MM.1S (cell line): Measurements from ENCODE around the gene CDV3.

ENCODE experiments used
- DNase-seq: peaks from one replicate; pipeline ENCODE4 v3.0.0-alpha.2; 2015
- H2AFZ ChIP-seq: fragments of 300-600 bp; sonication (generic); 2 replicates; pipeline ENCODE4 v1.6.0; 2016; ENCODE audit warnings: antibody characterized with exemption, low read length
- H3F3A ChIP-seq: fragments of 300-600 bp; sonication (generic); 2 replicates; pipeline ENCODE4 v1.6.1; 2016; ENCODE audit warnings: mild to moderate bottlenecking, antibody characterized with exemption, low read length, moderate library complexity, mixed read lengths; ENCODE audit not compliant: insufficient read depth
- H3K27ac ChIP-seq: fragments of 300-600 bp; sonication (generic); 2 replicates; pipeline ENCODE4 v1.5.1; 2016; ENCODE audit warnings: mild to moderate bottlenecking, low read length
- H3K27me3 ChIP-seq: fragments of 300-600 bp; sonication (generic); replicated peaks from 2 replicates; pipeline ENCODE4 v1.6.0; 2016; ENCODE audit warnings: low read length; ENCODE audit not compliant: insufficient read depth
- H3K36me3 ChIP-seq: fragments of 300-600 bp; sonication (generic); replicated peaks from 2 replicates; pipeline ENCODE4 v1.6.1; 2016; ENCODE audit warnings: mild to moderate bottlenecking, low read length, mixed read lengths; ENCODE audit not compliant: insufficient read depth
- H3K4me1 ChIP-seq: fragments of 300-600 bp; sonication (generic); 2 replicates; pipeline ENCODE4 v1.6.1; 2016; ENCODE audit warnings: low read length, mixed read lengths
- H3K4me2 ChIP-seq: fragments of 300-600 bp; sonication (generic); 2 replicates; pipeline ENCODE4 v1.6.0; 2016; ENCODE audit warnings: low read depth, low read length
- H3K4me3 ChIP-seq: fragments of 300-600 bp; sonication (generic); 2 replicates; pipeline ENCODE4 v1.5.1; 2016; ENCODE audit warnings: low read length, mixed read lengths
- H3K79me2 ChIP-seq: fragments of 300-600 bp; sonication (generic); 2 replicates; pipeline ENCODE4 v1.6.1; 2016; ENCODE audit warnings: mixed run types, low read length, mixed read lengths
- H3K9ac ChIP-seq: fragments of 300-600 bp; sonication (generic); 2 replicates; pipeline ENCODE4 v1.6.1; 2016; ENCODE audit warnings: low read length, mixed read lengths
- H3K9me2 ChIP-seq: fragments of 300-600 bp; sonication (generic); replicated peaks from 2 replicates; pipeline ENCODE4 v1.6.1; 2016; ENCODE audit warnings: mild to moderate bottlenecking, low read length, mixed read lengths; ENCODE audit not compliant: insufficient read depth
- H3K9me3 ChIP-seq: fragments of 300-600 bp; sonication (generic); replicated peaks from 2 replicates; pipeline ENCODE4 v1.6.1; 2016; ENCODE audit warnings: mild to moderate bottlenecking, low read length, mixed read lengths; ENCODE audit not compliant: insufficient read depth
- H4K20me1 ChIP-seq: fragments of 300-600 bp; sonication (generic); 2 replicates; pipeline ENCODE4 v1.6.1; 2016; ENCODE audit warnings: mild to moderate bottlenecking, low read length, moderate library complexity, mixed read lengths; ENCODE audit not compliant: insufficient read depth
- EZH2 ChIP-seq: fragments of 300-600 bp; sonication (generic); optimal IDR thresholded peaks from 2 replicates; pipeline ENCODE3; 2017; ENCODE audit warnings: low read depth, mild to moderate bottlenecking, antibody characterized with exemption, low read length, mixed read lengths
- EZH2phosphoT487 ChIP-seq: fragments of 300-600 bp; sonication (generic); IDR thresholded peaks from 2 replicates; pipeline ENCODE4 v1.6.1; 2018; ENCODE audit warnings: antibody characterized with exemption, low read length
- TF ChIP-seq, protein P1 (sequence below): fragments of 300-600 bp; sonication (generic); IDR thresholded peaks from 2 replicates; pipeline ENCODE4 v1.5.1; 2016; ENCODE audit warnings: antibody characterized with exemption, low read length, mixed read lengths

The CDV3 gene

DNA sequence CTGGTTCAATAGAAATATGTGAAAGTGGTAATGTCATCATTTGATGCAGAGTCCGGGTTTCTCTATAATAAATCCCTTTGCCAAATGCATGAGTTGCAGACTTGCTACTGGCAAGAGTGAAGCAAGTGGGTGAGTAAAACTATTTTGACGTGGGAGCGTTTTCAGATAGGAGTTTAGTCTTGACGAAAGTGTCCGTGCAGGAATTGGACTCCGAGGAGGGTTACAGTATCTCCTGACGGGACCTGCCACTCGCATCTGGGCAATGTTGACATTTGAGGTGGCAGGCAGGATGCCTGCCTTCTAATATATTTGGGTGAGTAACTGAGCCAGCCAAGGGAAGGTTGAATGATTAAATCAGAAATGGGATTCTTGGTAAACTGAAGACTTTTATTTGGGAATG is 16.0 kb downstream of the CDV3 start:
- peaks cover 83% of the 10 kb centered on the region for H3F3A ChIP-seq
- TF ChIP-seq EZH2 (no peak), EZH2phosphoT487 (no peak)
- TF ChIP-seq, protein P1, sequence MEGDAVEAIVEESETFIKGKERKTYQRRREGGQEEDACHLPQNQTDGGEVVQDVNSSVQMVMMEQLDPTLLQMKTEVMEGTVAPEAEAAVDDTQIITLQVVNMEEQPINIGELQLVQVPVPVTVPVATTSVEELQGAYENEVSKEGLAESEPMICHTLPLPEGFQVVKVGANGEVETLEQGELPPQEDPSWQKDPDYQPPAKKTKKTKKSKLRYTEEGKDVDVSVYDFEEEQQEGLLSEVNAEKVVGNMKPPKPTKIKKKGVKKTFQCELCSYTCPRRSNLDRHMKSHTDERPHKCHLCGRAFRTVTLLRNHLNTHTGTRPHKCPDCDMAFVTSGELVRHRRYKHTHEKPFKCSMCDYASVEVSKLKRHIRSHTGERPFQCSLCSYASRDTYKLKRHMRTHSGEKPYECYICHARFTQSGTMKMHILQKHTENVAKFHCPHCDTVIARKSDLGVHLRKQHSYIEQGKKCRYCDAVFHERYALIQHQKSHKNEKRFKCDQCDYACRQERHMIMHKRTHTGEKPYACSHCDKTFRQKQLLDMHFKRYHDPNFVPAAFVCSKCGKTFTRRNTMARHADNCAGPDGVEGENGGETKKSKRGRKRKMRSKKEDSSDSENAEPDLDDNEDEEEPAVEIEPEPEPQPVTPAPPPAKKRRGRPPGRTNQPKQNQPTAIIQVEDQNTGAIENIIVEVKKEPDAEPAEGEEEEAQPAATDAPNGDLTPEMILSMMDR: no peak
- no peak overlapping the region for H3K27ac ChIP-seq
- H3K79me2 ChIP-seq: peaks cover 41% of the 10 kb centered on the region
- no peak overlapping the region for H2AFZ ChIP-seq
- no peaks in the 10 kb centered on the region for H3K4me1 ChIP-seq
- no peak overlapping the region for H3K4me2 ChIP-seq
- H3K4me3 ChIP-seq: no peak overlapping the region
- H4K20me1 ChIP-seq: peaks cover 55% of the 10 kb centered on the region
- no peak for DNase-seq
- no peak overlapping the region for H3K9ac ChIP-seq
- no peaks in the 10 kb centered on the region for H3K9me3 ChIP-seq
- no peaks in the 10 kb centered on the region for H3K27me3 ChIP-seq
- peaks cover 27% of the 10 kb centered on the region for H3K36me3 ChIP-seq
- no peaks in the 10 kb centered on the region for H3K9me2 ChIP-seq

DNA sequence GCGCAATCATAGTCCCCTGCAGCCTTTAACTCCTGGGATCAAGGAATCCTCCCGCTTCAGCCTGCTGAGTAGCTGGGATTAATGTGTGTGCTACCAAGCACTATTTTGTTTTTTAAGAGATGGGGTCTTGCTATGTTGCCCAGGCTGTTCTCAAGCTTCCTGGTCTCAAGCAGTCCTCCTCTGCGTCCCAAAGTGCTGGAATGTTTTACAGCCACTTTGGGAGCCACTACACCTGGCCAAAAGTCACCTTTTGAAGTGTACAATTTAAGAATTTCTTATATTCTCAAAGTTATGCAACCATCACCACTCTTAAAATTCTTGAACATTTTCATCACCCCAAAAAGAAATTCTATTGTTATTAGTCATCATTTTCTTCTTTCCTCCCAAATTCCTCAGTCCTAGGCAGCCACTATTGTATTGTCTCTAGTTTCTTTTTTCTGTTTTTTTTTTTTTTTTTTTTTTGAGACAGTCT is 17.8 kb downstream of the CDV3 start:
- Histone ChIP-seq H3K27ac (no peak overlapping the region), H3K9me2 (no peaks in the 10 kb centered on the region), H3F3A (peaks cover 83% of the 10 kb centered on the region), H3K27me3 (no peaks in the 10 kb centered on the region), H3K79me2 (peaks cover 25% of the 10 kb centered on the region), H2AFZ (no peak overlapping the region), H3K4me2 (no peak overlapping the region), H4K20me1 (peaks cover 42% of the 10 kb centered on the region), H3K9me3 (no peaks in the 10 kb centered on the region), H3K4me1 (no peaks in the 10 kb centered on the region), H3K36me3 (peaks cover 14% of the 10 kb centered on the region), H3K9ac (no peak overlapping the region), H3K4me3 (no peak overlapping the region)
- DNase-seq: no peak
- TF ChIP-seq, protein P1: no peak
- TF ChIP-seq EZH2phosphoT487: no peak
- no peak for TF ChIP-seq EZH2

DNA sequence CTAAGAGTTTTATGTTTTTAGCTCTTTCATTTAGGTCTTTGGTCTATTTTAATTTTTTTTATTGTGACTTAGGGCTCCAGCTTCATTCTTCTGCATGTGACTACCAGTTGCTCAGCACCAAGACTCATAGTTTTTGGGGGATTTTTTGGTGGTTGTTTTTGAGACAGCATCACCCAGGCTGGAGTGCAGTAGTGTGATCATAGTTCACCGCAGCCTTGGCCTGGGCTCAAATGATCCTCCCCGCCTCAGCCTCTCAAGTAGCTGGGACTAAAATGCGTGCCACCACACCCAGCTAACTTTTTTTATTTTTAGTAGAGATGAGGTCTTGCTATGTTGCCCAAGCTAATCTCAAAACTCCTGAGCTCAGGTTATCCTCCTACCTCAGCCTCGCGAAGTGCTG is 19.4 kb downstream of the CDV3 start:
- DNase-seq: no peak
- TF ChIP-seq EZH2phosphoT487 (no peak), EZH2 (no peak)
- TF ChIP-seq, protein P1: no peak
- peaks cover 67% of the 10 kb centered on the region for H3F3A ChIP-seq
- no peaks in the 10 kb centered on the region for H3K9me3 ChIP-seq
- no peak overlapping the region for H3K9ac ChIP-seq
- H3K4me2 ChIP-seq: no peak overlapping the region
- peaks cover 7% of the 10 kb centered on the region for H3K36me3 ChIP-seq
- H3K27ac ChIP-seq: no peak overlapping the region
- peaks cover 27% of the 10 kb centered on the region for H4K20me1 ChIP-seq
- no peaks in the 10 kb centered on the region for H3K4me1 ChIP-seq
- H3K27me3 ChIP-seq: no peaks in the 10 kb centered on the region
- H3K79me2 ChIP-seq: peaks cover 13% of the 10 kb centered on the region
- no peak overlapping the region for H3K4me3 ChIP-seq
- H2AFZ ChIP-seq: no peak overlapping the region
- H3K9me2 ChIP-seq: no peaks in the 10 kb centered on the region
